ENCODE data around the gene C1QTNF9. TPM values are rescaled to one million over a fixed set of nuclear protein-coding genes. Genes with fewer than 3 reads are reported as not detected.
"Not testable (repeated sequence)": the region's sequence is repeated elsewhere in the genome, so short reads cannot be mapped to it uniquely, and the experiment has no call there.

C1QTNF9 gene
- polyA plus RNA-seq, 6 donors from 2014 or later, result not detected

DNA sequence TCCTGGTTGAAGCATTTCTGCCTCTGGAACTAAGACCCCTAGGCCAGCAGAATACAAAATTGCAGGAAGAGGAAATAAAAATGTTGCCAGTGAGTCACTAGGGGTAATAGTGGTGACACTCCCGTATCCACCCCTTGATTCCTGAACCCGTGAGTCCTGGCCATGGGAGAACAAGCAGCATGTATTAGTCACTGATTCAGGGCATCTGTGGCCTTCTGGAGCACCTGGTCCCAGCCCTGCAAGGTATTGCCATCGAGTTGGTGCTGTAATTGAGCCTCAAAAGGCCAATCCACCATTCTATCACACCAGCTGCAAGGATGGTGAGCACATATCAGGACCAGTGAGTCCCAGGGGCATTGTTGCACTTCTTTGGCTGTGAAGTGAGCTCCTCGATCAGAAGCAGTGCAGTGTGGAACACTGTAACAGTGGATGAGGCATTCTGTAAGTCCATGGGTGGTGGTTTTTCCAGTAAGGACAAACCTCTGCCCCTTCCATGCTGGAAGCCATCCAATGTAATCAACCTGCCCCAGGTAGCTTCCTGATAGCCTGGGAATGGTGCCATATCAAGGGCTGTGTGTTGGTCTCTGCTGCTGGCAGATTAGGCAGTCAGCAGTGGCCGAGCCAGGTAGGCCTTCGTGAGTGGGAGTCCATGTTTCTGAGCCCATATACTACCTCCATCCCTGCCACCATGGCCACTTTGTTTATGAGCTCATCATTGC, 39.6 kb downstream of the C1QTNF9 start:
- no peak overlapping the region for H3K27ac Mint-ChIP-seq
- H3K36me3 Mint-ChIP-seq, result no peaks in the 10 kb centered on the region
- no peaks in the 10 kb centered on the region for H3K4me1 Mint-ChIP-seq
- peaks cover 0 to 4% (median 0%) of the 10 kb centered on the region in 7 donors for H3K9me3 Mint-ChIP-seq
- H3K27me3 Mint-ChIP-seq, result peaks cover 0 to 10% (median 0%) of the 10 kb centered on the region in 3 donors
- no peak for DNase-seq
- no peak for ATAC-seq (ENCODE audit: low read depth in 2 of 2)
- no peak overlapping the region for H3K4me3 Mint-ChIP-seq

DNA sequence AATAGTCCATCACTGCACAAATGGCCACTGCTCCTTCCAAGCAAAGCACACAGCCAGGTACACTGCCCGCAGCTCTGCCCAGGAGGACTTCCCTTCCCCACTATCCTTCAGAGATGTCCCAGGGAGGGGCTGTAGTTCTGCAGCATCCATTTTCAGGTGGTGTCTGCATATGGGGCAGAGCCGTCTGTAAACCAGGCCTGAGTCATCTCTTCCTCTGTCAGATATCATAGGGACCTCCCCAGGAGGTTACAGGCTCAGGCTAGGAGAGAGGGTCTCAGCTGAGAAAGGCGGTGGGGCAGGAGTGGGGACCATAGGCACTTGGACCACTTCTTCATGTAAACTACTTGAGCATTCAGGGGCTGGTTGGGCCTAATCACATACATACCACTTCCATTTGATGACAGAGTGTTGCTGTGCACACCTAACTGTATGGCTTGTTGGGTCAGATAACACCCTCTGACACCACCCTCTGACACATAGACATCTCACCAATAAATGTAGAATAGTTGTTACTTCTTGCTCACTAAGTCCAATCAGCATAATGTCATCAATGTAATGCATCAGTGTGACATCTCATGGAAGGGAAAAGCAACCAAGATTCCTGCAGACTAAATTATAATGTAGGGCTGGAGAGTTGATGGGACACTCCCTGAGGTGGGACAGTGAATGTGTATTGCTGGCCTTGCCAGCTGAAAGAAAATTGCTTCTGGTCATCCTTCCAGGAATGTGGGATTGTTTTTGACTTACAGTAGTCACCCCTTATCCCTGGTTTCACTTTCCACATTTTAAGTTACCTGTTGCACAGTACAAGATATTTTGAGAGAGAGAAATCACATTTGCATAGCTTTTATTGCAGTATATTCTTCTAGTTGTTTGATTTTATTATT, 40.6 kb downstream of the C1QTNF9 start:
- ATAC-seq (ENCODE audit: low read depth in 2 of 2); DNase-seq; H3K9me3 Mint-ChIP-seq; H3K4me3 Mint-ChIP-seq; H3K36me3 Mint-ChIP-seq; H3K27me3 Mint-ChIP-seq; H3K4me1 Mint-ChIP-seq; H3K27ac Mint-ChIP-seq: not testable (repeated sequence)

DNA sequence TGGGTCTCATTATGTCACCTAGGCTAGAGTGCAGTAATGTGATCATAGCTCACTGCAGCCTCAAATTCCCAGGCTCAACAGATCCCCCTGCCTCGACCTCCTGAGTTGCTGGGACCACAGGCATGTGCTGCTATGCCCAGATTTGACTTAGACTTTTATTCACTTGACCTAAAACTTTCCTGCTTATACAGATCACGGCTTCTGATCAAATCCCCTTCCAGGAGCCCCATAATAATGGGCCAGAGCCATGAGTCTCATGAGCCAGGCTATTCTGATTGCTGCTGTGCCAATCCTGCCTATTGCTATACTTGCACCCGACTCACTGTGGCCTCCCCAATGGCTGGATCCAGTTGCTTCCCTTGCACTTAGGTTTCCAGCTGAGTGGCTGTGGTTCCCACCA, 42.0 kb downstream of the C1QTNF9 start:
- H3K4me3 Mint-ChIP-seq, result no peak overlapping the region
- H3K4me1 Mint-ChIP-seq, result no peaks in the 10 kb centered on the region
- no peaks in the 10 kb centered on the region for H3K36me3 Mint-ChIP-seq
- H3K27ac Mint-ChIP-seq, result no peak overlapping the region
- ATAC-seq (ENCODE audit: low read depth in 2 of 2), result no peak
- H3K9me3 Mint-ChIP-seq, result peaks cover 0 to 2% (median 0%) of the 10 kb centered on the region in 7 donors
- DNase-seq, result no peak
- no peaks in the 10 kb centered on the region for H3K27me3 Mint-ChIP-seq

DNA sequence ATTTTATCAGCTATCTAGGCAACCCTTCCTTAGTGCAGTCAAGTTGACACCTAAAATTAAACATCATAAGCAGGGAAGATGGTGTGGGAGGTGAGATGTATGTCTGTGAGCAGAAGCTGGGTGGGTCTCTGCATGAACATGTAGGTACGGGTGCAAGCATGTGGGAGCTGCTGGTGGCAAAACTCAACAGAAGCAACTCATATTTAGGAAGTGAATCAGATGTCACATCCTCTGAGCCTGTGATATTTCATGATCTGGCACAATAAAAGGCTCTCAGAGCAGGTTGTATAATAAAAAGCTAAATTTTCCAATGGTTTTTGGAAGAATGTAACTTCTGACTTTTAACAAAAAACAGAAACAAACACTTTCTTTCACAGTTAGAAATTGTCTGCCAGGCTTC, 44.4 kb downstream of the C1QTNF9 start:
- DNase-seq, result no peak
- Mint-ChIP-seq H3K9me3 (no peaks in the 10 kb centered on the region), H3K27ac (no peak overlapping the region), H3K36me3 (no peaks in the 10 kb centered on the region), H3K27me3 (no peaks in the 10 kb centered on the region), H3K4me1 (no peaks in the 10 kb centered on the region), H3K4me3 (no peak overlapping the region)
- no peak for ATAC-seq (ENCODE audit: low read depth in 2 of 2)

DNA sequence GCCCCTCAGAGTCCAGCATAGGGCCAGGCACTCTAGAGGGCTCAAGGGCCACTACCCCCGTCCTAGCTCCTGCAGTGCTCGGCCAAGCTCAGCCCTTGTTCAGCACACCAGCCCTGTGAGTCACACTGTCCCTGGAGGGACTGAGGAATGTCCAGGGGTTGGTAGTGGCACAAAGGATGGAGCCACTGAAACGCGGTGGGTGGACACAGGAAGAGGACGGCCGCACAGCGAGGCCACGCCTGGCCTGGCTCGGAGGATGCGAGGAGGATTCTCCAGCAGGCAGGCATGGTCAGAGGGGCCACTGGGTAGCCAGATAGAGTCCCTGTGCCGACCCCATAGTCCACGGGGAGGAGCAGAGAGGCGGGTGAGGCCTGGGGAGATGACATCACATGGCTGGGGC, 45.7 kb downstream of the C1QTNF9 start:
- no peaks in the 10 kb centered on the region for H3K4me1 Mint-ChIP-seq
- H3K27ac Mint-ChIP-seq, result no peak overlapping the region
- H3K4me3 Mint-ChIP-seq, result no peak overlapping the region
- no peaks in the 10 kb centered on the region for H3K9me3 Mint-ChIP-seq
- no peaks in the 10 kb centered on the region for H3K36me3 Mint-ChIP-seq
- H3K27me3 Mint-ChIP-seq, result no peaks in the 10 kb centered on the region
- ATAC-seq (ENCODE audit: low read depth in 2 of 2), result no peak
- DNase-seq, result no peak

DNA sequence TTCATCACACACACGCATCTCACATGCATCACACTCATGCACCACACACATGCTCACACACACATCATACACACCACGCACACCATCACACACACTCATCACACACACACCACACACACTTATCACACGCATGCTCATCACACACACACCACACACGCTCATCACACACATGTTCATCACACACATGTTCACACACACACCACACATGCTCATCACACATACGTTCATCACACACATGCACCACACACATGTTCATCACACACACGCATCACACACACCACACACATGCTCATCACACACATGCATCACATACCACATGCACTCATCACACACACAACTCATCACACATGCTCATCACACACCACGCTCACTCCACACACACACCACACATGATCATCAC, 46.9 kb downstream of the C1QTNF9 start:
- no peaks in the 10 kb centered on the region for H3K4me1 Mint-ChIP-seq
- no peaks in the 10 kb centered on the region for H3K36me3 Mint-ChIP-seq
- no peaks in the 10 kb centered on the region for H3K9me3 Mint-ChIP-seq
- DNase-seq (no peak), ATAC-seq (ENCODE audit: low read depth in 2 of 2) (no peak)
- H3K4me3 Mint-ChIP-seq, result no peak overlapping the region
- H3K27me3 Mint-ChIP-seq, result no peaks in the 10 kb centered on the region
- no peak overlapping the region for H3K27ac Mint-ChIP-seq

DNA sequence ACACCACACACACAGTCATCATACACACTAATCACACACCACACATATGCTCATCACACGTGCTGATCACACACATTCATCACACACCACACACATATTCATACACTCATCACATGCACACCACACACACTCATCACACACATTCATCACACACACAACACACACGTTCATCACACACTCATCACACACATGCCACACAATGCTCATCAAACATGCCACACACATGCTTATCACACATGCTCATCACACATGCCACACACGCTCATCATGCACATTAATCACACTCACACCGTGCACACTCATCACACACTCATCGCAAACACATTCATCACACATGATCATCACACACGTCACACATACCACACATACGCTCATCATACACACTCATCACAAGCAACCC, 47.5 kb downstream of the C1QTNF9 start:
- DNase-seq, result no peak
- no peak for ATAC-seq (ENCODE audit: low read depth in 2 of 2)
- no peaks in the 10 kb centered on the region for H3K36me3 Mint-ChIP-seq
- no peak overlapping the region for H3K27ac Mint-ChIP-seq
- no peaks in the 10 kb centered on the region for H3K4me1 Mint-ChIP-seq
- H3K9me3 Mint-ChIP-seq, result no peaks in the 10 kb centered on the region
- H3K4me3 Mint-ChIP-seq, result no peak overlapping the region
- no peaks in the 10 kb centered on the region for H3K27me3 Mint-ChIP-seq

DNA sequence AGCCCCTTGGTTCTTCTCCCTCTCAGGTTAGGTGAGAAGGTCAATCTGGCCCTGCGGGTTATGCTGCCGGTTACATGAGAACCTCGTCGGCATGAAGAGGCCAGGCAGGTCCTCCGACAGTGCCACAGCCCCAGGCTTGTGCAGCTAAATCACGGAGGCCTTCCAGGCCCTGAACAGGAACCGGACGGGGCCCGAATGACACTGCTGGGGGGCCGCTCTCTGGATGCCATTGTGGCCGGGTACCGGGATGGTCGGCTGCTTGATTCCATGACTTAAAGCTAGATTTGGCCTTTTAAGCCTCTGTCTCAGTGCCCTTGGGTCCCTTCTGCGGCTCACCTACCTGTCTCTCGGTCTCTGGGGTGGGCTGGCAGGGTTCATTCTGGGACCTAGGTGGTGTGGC, 48.4 kb downstream of the C1QTNF9 start:
- Mint-ChIP-seq H3K4me1 (no peaks in the 10 kb centered on the region), H3K9me3 (no peaks in the 10 kb centered on the region), H3K36me3 (no peaks in the 10 kb centered on the region), H3K27ac (no peak overlapping the region), H3K27me3 (no peaks in the 10 kb centered on the region), H3K4me3 (no peak overlapping the region)
- DNase-seq (no peak), ATAC-seq (ENCODE audit: low read depth in 2 of 2) (no peak)

DNA sequence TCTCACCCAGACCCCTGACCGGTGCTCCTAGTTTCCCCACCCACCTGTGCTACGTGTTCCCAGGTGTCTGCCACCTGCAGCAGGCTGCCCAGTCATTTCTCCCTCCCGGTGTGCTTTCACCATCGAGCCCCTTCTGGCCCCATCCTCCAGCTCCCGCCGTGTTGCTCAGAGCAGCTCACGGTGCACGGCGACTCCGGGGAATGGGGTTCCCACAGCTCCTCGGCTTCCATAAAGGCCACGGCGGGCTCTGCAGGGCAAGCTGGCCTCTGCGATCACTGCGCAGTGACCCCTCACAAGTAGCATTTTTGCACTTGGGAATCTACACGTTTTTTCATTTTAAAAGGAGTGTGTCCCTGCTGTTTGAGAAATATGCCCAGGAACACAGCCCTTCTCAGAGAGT, 49.5 kb downstream of the C1QTNF9 start:
- DNase-seq; H3K9me3 Mint-ChIP-seq; H3K27me3 Mint-ChIP-seq; H3K4me1 Mint-ChIP-seq; H3K4me3 Mint-ChIP-seq; ATAC-seq (ENCODE audit: low read depth in 2 of 2); H3K36me3 Mint-ChIP-seq; H3K27ac Mint-ChIP-seq: not testable (repeated sequence)

DNA sequence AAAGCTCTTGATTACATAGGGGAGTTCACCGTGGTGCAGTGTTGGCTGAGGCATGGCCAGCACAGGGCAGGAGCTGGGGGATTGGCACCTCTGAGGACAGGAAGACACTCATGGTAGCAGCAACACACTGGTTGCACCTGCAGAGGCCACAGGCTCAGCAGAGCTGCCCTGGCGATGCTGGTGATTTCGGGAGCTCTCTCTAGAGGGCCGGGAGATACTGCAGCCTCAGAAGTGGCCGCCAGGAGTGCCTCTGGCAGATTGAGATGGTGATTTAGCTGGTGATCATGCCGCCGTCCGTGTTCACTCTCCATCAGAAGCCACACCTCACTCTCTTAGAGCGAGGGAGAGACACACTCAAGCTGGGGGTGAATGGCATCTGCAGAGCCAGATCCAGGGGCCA, 49.9 kb downstream of the C1QTNF9 start:
- H3K27me3 Mint-ChIP-seq; DNase-seq; H3K9me3 Mint-ChIP-seq; H3K4me3 Mint-ChIP-seq; ATAC-seq (ENCODE audit: low read depth in 2 of 2); H3K36me3 Mint-ChIP-seq; H3K27ac Mint-ChIP-seq; H3K4me1 Mint-ChIP-seq: not testable (repeated sequence)

DNA sequence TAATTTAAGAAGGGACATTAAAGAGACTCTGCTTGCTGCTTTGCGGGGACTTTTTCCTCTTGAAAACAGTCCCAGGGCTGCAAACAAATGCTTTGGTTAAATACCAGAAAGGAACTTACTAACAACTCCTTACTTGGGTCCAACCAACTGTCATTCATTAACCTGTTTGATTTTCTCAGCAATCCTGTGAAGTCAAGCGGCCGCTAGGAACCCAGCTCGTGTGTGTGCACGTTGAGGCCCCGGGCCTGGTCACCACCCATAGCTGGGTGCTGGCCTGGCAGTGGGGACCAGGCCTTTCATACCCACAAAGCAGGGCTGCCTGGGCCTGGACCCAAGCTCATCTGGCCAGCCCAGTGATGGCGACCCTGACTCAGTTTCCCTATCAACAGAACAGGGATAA, 50.7 kb downstream of the C1QTNF9 start:
- no peak for ATAC-seq (ENCODE audit: low read depth in 2 of 2)

DNA sequence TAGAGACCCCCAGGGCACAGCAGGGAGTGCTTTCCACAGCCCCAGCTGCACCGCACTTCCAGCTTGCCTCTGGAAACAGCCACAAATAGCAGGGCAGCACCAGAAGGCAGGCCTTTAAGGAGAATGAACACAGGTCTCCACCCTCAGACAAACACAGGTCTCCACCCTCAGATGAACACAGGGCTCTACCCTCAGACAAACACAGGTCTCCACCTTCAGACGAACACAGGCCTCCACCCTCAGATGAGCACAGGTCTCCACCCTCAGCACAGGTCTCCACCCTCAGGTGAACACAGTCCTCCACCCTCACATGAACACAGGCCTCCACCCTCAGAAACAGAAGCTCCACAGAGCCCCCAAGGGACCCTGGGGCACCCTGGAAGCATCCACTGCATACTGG, 51.7 kb downstream of the C1QTNF9 start:
- ATAC-seq (ENCODE audit: low read depth in 2 of 2), result no peak
- H3K36me3 Mint-ChIP-seq, result no peaks in the 10 kb centered on the region
- no peaks in the 10 kb centered on the region for H3K4me1 Mint-ChIP-seq
- no peak for DNase-seq
- peaks cover 0 to 7% (median 0%) of the 10 kb centered on the region in 3 donors for H3K27me3 Mint-ChIP-seq
- no peak overlapping the region for H3K27ac Mint-ChIP-seq
- no peak overlapping the region for H3K4me3 Mint-ChIP-seq
- no peaks in the 10 kb centered on the region for H3K9me3 Mint-ChIP-seq

More for the DNA sequence above, 50.7 kb downstream of the C1QTNF9 start:
- Mint-ChIP-seq H3K36me3 (no peaks in the 10 kb centered on the region), H3K27me3 (no peaks in the 10 kb centered on the region), H3K4me1 (no peaks in the 10 kb centered on the region), H3K27ac (no peak overlapping the region), H3K4me3 (no peak overlapping the region), H3K9me3 (no peaks in the 10 kb centered on the region)
- DNase-seq, result no peak

DNA sequence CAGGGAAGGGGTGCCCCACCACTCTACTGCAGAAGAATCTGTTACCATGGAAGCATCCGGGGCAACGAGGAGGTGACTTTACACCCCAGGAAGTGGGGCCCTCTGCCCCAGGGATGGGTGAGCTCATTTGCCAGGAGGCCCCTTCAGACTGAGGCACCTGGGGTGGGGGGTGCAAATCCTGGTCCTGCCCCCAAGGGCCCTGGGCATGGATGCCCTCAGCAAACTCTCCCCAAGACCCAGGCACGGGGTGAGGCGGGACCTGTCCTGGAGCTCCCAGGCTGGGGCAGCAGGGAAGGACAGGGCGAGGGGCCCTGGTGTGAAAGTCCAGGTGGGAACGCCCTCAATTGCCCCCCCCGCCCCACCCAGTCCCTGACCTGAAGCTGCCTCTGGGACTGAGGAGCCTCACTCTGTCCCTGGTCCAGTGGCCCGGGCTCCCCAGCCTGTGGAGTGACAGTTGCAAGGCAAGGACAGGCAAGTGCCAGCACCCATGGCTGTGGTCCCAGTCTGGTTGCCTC, 52.5 kb downstream of the C1QTNF9 start:
- DNase-seq (no peak), ATAC-seq (ENCODE audit: low read depth in 2 of 2) (no peak)
- Mint-ChIP-seq H3K36me3 (no peaks in the 10 kb centered on the region), H3K27me3 (peaks cover 0 to 15% (median 6%) of the 10 kb centered on the region in 3 donors), H3K4me1 (no peaks in the 10 kb centered on the region), H3K4me3 (no peak overlapping the region), H3K9me3 (no peaks in the 10 kb centered on the region), H3K27ac (no peak overlapping the region)

DNA sequence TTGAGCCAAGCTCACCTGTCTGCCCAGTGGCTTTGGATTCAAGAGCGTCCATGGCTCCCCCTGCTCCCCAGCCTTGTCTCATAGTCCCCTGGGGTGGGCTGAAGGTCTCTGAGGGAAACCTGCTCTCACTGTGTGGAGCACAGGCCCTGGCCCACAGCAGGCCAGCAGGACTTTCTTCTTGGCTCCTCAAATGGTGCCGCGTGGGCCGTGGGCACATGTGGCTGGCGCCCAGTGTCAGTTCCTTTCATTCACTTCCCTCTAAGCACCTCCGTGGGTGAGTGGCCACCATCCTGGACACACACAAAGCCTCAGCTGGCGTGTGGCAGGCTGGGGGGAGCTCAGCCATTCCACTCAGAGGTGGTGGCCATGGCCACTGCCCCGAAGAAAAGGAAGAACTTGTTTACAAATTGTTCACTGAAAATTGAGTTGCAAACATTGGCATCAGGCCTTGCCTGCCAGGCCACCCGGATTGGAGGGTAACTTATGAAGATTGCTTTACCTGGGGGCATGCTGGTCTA, 53.1 kb downstream of the C1QTNF9 start:
- Mint-ChIP-seq H3K4me3 (no peak overlapping the region), H3K9me3 (no peaks in the 10 kb centered on the region), H3K36me3 (no peaks in the 10 kb centered on the region), H3K27ac (no peak overlapping the region), H3K4me1 (no peaks in the 10 kb centered on the region), H3K27me3 (peaks cover 0 to 15% (median 6%) of the 10 kb centered on the region in 3 donors)
- ATAC-seq (ENCODE audit: low read depth in 2 of 2) (no peak), DNase-seq (no peak)
